SK-N-SH (cell line): ENCODE results near the gene SLC12A6.

Source experiments
- EZH2phosphoT487 ChIP-seq: fragments of 200-600 bp; sonication (generic); IDR thresholded peaks from 2 replicates; pipeline ENCODE4 v1.6.1; 2017; ENCODE audit warnings: low read depth, mixed run types, mild to moderate bottlenecking, antibody characterized with exemption, moderate library complexity, borderline replicate concordance
- JUND ChIP-seq: IDR thresholded peaks from 2 replicates; pipeline ENCODE4 v1.4.0; 2012
- NFIC ChIP-seq: IDR thresholded peaks from 2 replicates; pipeline ENCODE4 v1.4.0; 2012; ENCODE audit warnings: borderline replicate concordance
- NRF1 ChIP-seq: IDR thresholded peaks from 2 replicates; pipeline ENCODE4 v1.6.1; 2012; ENCODE audit warnings: low read depth, mild to moderate bottlenecking, low read length
- POLR2AphosphoS5 ChIP-seq: IDR thresholded peaks from 2 replicates; pipeline ENCODE4 v1.6.1; 2012; ENCODE audit warnings: low read depth, low read length
- RAD21 ChIP-seq: IDR thresholded peaks from 2 replicates; pipeline ENCODE4 v1.6.1; 2012; ENCODE audit warnings: mild to moderate bottlenecking, low read length
- RCOR1 ChIP-seq: fragments of 150-350 bp; IDR thresholded peaks from 2 replicates; pipeline ENCODE4 v1.6.1; 2017; ENCODE audit warnings: antibody characterized with exemption, low read length
- REST ChIP-seq: IDR thresholded peaks from 2 replicates; pipeline ENCODE4 v1.6.1; 2012; ENCODE audit warnings: mild to moderate bottlenecking, low read depth, low read length, moderate library complexity
- SIN3A ChIP-seq: IDR thresholded peaks from 2 replicates; pipeline ENCODE4 v1.6.1; 2012; ENCODE audit warnings: low read depth, mild to moderate bottlenecking, low read length, moderate library complexity, borderline replicate concordance
- YY1 ChIP-seq: IDR thresholded peaks from 2 replicates; pipeline ENCODE4 v1.4.0; 2012; ENCODE audit warnings: low read depth, mild to moderate bottlenecking
- TF ChIP-seq, protein P1 (sequence below): fragments of 200-600 bp; sonication (generic); IDR thresholded peaks from 2 replicates; pipeline ENCODE4 v1.6.1; 2017; ENCODE audit warnings: antibody characterized with exemption, mild to moderate bottlenecking, moderate library complexity
- TF ChIP-seq, protein P2 (sequence below): IDR thresholded peaks from 2 replicates; pipeline ENCODE4 v1.4.0; 2012; ENCODE audit warnings: low read depth, borderline replicate concordance
- TF ChIP-seq, protein P3 (sequence below): IDR thresholded peaks from 2 replicates; pipeline ENCODE4 v1.4.0; 2012; ENCODE audit warnings: low read depth, borderline replicate concordance
- TF ChIP-seq, protein P4 (sequence below): fragments of 150-350 bp; IDR thresholded peaks from 2 replicates; pipeline ENCODE4 v1.6.1; 2016; ENCODE audit warnings: mild to moderate bottlenecking, low read depth, low read length

- TF ChIP-seq POLR2AphosphoS5 (no peak), REST (no peak), RAD21 (no peak), RCOR1 (no peak), NFIC (no peak), NRF1 (no peak), JUND (no peak), SIN3A (no peak), EZH2phosphoT487 (no peak), YY1 (no peak)
- TF ChIP-seq, protein P1, sequence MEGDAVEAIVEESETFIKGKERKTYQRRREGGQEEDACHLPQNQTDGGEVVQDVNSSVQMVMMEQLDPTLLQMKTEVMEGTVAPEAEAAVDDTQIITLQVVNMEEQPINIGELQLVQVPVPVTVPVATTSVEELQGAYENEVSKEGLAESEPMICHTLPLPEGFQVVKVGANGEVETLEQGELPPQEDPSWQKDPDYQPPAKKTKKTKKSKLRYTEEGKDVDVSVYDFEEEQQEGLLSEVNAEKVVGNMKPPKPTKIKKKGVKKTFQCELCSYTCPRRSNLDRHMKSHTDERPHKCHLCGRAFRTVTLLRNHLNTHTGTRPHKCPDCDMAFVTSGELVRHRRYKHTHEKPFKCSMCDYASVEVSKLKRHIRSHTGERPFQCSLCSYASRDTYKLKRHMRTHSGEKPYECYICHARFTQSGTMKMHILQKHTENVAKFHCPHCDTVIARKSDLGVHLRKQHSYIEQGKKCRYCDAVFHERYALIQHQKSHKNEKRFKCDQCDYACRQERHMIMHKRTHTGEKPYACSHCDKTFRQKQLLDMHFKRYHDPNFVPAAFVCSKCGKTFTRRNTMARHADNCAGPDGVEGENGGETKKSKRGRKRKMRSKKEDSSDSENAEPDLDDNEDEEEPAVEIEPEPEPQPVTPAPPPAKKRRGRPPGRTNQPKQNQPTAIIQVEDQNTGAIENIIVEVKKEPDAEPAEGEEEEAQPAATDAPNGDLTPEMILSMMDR: no peak
- TF ChIP-seq, protein P2, sequence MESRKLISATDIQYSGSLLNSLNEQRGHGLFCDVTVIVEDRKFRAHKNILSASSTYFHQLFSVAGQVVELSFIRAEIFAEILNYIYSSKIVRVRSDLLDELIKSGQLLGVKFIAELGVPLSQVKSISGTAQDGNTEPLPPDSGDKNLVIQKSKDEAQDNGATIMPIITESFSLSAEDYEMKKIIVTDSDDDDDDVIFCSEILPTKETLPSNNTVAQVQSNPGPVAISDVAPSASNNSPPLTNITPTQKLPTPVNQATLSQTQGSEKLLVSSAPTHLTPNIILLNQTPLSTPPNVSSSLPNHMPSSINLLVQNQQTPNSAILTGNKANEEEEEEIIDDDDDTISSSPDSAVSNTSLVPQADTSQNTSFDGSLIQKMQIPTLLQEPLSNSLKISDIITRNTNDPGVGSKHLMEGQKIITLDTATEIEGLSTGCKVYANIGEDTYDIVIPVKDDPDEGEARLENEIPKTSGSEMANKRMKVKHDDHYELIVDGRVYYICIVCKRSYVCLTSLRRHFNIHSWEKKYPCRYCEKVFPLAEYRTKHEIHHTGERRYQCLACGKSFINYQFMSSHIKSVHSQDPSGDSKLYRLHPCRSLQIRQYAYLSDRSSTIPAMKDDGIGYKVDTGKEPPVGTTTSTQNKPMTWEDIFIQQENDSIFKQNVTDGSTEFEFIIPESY: no peak
- TF ChIP-seq, protein P3, sequence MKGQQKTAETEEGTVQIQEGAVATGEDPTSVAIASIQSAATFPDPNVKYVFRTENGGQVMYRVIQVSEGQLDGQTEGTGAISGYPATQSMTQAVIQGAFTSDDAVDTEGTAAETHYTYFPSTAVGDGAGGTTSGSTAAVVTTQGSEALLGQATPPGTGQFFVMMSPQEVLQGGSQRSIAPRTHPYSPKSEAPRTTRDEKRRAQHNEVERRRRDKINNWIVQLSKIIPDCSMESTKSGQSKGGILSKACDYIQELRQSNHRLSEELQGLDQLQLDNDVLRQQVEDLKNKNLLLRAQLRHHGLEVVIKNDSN: no peak
- TF ChIP-seq, protein P4, sequence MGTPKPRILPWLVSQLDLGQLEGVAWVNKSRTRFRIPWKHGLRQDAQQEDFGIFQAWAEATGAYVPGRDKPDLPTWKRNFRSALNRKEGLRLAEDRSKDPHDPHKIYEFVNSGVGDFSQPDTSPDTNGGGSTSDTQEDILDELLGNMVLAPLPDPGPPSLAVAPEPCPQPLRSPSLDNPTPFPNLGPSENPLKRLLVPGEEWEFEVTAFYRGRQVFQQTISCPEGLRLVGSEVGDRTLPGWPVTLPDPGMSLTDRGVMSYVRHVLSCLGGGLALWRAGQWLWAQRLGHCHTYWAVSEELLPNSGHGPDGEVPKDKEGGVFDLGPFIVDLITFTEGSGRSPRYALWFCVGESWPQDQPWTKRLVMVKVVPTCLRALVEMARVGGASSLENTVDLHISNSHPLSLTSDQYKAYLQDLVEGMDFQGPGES: no peak
These were observed 21.8 kb upstream of the SLC12A6 start for GRCh38 chr15:34359416-34359815.
